Uterus (tissue), 2 donors: ENCODE results near the gene THEMIS.

Source experiments
- POLR2A ChIP-seq, 2 donors: fragments of 450-650 bp; IDR thresholded peaks; one replicate each; pipeline ENCODE4 v1.6.1; 2016; ENCODE audit warnings: antibody characterized with exemption in 2 of 2, mild to moderate bottlenecking in 1 of 2, moderate library complexity in 1 of 2
- TF ChIP-seq, protein P1 (sequence below), 4 experiments: fragments of 200-600 bp in 2 of 4; fragments of 450-650 bp in 2 of 4; sonication (generic) in 2 of 4; IDR thresholded peaks; one replicate each; pipeline ENCODE4 v1.5.1; 2016 to 2019; ENCODE audit warnings: antibody characterized with exemption in 4 of 4, mild to moderate bottlenecking in 2 of 4, moderate library complexity in 1 of 4

DNA sequence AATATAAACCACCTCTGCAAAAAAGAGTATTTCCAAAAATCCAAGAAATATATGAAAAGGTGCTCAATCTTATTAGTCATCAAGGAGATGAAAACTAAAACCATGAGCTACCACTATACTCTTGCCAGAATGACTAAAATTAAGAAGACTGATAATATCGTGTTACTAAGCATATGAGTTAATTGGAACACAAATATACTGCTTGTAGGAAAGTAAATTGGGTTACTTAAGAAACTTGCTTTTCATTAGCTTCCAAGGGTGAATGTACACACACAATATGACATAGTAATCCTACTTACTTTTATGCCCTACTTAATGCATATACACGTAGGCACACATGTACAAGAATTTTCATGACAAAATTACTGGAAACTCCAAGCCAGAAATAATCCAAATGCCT, 3.4 kb downstream of the THEMIS start:
- TF ChIP-seq POLR2A (IDR thresholded peaks at IDR 0.05), result no peak
- TF ChIP-seq, protein P1, sequence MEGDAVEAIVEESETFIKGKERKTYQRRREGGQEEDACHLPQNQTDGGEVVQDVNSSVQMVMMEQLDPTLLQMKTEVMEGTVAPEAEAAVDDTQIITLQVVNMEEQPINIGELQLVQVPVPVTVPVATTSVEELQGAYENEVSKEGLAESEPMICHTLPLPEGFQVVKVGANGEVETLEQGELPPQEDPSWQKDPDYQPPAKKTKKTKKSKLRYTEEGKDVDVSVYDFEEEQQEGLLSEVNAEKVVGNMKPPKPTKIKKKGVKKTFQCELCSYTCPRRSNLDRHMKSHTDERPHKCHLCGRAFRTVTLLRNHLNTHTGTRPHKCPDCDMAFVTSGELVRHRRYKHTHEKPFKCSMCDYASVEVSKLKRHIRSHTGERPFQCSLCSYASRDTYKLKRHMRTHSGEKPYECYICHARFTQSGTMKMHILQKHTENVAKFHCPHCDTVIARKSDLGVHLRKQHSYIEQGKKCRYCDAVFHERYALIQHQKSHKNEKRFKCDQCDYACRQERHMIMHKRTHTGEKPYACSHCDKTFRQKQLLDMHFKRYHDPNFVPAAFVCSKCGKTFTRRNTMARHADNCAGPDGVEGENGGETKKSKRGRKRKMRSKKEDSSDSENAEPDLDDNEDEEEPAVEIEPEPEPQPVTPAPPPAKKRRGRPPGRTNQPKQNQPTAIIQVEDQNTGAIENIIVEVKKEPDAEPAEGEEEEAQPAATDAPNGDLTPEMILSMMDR (IDR thresholded peaks at IDR 0.05), result no peak
